ENCODE measurements around the gene FOXO6. TPM values are rescaled to one million over a fixed set of nuclear protein-coding genes. Genes with fewer than 3 reads are reported as not detected.

Gene FOXO6
- total and polyA plus RNA-seq, 2 experiments from 2014 or later: 0.68 to 4.2 TPM

DNA sequence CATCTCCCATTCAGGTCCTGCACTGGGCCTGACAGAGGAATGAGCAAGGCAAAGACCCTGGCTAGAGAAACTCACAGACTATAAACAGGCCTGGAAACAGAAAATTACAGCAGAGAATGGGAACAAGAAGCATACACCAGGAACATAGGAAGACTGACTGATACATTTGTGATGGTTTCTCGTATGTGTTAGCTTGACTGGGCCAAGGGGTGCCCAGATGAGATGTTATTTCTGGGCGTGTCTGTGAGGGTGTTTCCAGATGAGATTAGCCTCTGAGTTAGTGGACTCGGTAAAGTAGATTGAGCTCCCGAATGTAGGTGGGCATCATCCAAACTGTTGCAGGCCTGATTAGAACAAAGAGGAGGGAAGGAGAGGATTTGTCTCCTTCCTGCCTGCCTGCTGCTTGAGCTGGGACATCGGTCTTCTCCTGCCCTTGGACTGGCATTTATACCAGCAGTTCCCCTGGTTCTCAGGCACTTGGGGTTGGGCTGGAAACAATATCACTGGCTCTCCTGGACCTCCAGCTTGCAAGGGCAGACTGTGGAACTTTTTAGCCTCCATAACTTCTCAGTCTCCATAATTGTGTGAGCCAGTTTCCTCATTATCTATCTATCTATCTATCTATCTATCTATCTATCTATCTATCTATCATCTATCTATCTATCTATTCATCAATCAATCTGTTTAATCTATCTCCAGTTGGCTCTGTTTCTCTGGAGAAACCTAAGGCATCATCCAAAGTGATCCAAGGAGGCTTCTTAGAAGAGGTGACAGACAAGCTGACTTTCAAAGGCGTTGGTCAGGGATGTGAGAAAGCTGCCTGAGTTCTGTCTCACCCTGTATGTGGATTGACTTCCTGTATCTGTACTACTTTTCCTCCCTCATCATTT, 9.7 kb upstream of the FOXO6 start:
- H3K27ac Mint-ChIP-seq: no peak overlapping the region
- H3K4me3 Mint-ChIP-seq: no peak overlapping the region
- H3K36me3 ChIP-seq (ENCODE audit: insufficient read depth): no peaks in the 10 kb centered on the region
- H3K27me3 ChIP-seq (ENCODE audit: insufficient read depth): no peaks in the 10 kb centered on the region
- DNase-seq (ENCODE audit: low spot score): no peak
- H3K36me3 Mint-ChIP-seq (ENCODE audit: low read depth): no peaks in the 10 kb centered on the region
- H3K27me3 Mint-ChIP-seq (ENCODE audit: insufficient read depth, low read depth, poor library complexity): peaks cover 11% of the 10 kb centered on the region
- H3F3A ChIP-seq (replicated peaks; ENCODE audit: low read depth): no peaks in the 10 kb centered on the region
- no peak overlapping the region for H2AFZ ChIP-seq
- TF ChIP-seq JUNB (IDR thresholded peaks at IDR 0.05; ENCODE audit: unreplicated experiment) (no peak), STAT1 (IDR thresholded peaks at IDR 0.05; ENCODE audit: unreplicated experiment) (no peak), EZH2 (IDR thresholded peaks at IDR 0.05; ENCODE audit: low read depth, unreplicated experiment) (no peak), EZH2phosphoT487 (IDR thresholded peaks at IDR 0.05; ENCODE audit: unreplicated experiment) (no peak), CREB1 (CRISPR knock-in tag; IDR thresholded peaks at IDR 0.05; ENCODE audit: low read depth) (no peak), POLR2AphosphoS5 (IDR thresholded peaks at IDR 0.05; ENCODE audit: low read depth) (no peak), ZNF114 (CRISPR knock-in tag; IDR thresholded peaks at IDR 0.05) (no peak), ETS1 (IDR thresholded peaks at IDR 0.05) (no peak), ZNF462 (CRISPR knock-in tag; IDR thresholded peaks at IDR 0.05) (no peak), NANOG (IDR thresholded peaks at IDR 0.05; ENCODE audit: borderline replicate concordance) (no peak), ZNF331 (CRISPR knock-in tag; IDR thresholded peaks at IDR 0.05; ENCODE audit: low read depth) (no peak)
- TF ChIP-seq, protein P1, sequence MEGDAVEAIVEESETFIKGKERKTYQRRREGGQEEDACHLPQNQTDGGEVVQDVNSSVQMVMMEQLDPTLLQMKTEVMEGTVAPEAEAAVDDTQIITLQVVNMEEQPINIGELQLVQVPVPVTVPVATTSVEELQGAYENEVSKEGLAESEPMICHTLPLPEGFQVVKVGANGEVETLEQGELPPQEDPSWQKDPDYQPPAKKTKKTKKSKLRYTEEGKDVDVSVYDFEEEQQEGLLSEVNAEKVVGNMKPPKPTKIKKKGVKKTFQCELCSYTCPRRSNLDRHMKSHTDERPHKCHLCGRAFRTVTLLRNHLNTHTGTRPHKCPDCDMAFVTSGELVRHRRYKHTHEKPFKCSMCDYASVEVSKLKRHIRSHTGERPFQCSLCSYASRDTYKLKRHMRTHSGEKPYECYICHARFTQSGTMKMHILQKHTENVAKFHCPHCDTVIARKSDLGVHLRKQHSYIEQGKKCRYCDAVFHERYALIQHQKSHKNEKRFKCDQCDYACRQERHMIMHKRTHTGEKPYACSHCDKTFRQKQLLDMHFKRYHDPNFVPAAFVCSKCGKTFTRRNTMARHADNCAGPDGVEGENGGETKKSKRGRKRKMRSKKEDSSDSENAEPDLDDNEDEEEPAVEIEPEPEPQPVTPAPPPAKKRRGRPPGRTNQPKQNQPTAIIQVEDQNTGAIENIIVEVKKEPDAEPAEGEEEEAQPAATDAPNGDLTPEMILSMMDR (conservative IDR thresholded peaks at IDR 0.05; ENCODE audit: low read depth in 2 of 2): no peak
- TF ChIP-seq, protein P2, sequence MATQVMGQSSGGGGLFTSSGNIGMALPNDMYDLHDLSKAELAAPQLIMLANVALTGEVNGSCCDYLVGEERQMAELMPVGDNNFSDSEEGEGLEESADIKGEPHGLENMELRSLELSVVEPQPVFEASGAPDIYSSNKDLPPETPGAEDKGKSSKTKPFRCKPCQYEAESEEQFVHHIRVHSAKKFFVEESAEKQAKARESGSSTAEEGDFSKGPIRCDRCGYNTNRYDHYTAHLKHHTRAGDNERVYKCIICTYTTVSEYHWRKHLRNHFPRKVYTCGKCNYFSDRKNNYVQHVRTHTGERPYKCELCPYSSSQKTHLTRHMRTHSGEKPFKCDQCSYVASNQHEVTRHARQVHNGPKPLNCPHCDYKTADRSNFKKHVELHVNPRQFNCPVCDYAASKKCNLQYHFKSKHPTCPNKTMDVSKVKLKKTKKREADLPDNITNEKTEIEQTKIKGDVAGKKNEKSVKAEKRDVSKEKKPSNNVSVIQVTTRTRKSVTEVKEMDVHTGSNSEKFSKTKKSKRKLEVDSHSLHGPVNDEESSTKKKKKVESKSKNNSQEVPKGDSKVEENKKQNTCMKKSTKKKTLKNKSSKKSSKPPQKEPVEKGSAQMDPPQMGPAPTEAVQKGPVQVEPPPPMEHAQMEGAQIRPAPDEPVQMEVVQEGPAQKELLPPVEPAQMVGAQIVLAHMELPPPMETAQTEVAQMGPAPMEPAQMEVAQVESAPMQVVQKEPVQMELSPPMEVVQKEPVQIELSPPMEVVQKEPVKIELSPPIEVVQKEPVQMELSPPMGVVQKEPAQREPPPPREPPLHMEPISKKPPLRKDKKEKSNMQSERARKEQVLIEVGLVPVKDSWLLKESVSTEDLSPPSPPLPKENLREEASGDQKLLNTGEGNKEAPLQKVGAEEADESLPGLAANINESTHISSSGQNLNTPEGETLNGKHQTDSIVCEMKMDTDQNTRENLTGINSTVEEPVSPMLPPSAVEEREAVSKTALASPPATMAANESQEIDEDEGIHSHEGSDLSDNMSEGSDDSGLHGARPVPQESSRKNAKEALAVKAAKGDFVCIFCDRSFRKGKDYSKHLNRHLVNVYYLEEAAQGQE (IDR thresholded peaks at IDR 0.05; ENCODE audit: unreplicated experiment): no peak
- H3K79me2 ChIP-seq (replicated peaks; ENCODE audit: insufficient read depth): no peaks in the 10 kb centered on the region
- no peak overlapping the region for H3K27ac ChIP-seq (ENCODE audit: low read depth)
- no peaks in the 10 kb centered on the region for H3K4me1 ChIP-seq (ENCODE audit: insufficient read depth)
- H4K20me1 ChIP-seq (replicated peaks; ENCODE audit: insufficient read depth): no peaks in the 10 kb centered on the region
- no peak for ATAC-seq
- no peaks in the 10 kb centered on the region; the same call in 2 of the 3 replicates for H3K9me3 Mint-ChIP-seq
- H3K9me2 ChIP-seq (ENCODE audit: insufficient read depth): no peaks in the 10 kb centered on the region
- peaks cover 5% of the 10 kb centered on the region; the same call in 2 of the 3 replicates for H3K4me1 Mint-ChIP-seq
- no peak overlapping the region for H3K4me2 ChIP-seq
- H3K4me3 ChIP-seq: no peak overlapping the region
